PC-3 (cell line): Measurements from ENCODE around the gene ATXN7L1. TPM values are rescaled to one million over a fixed set of nuclear protein-coding genes. Genes with fewer than 3 reads are reported as not detected.

Experiments
- ATAC-seq: fragments of 200-7000 bp; cut with Tn5 transposase; 2 replicates; pipeline ENCODE4 v1.9.1; 2020; ENCODE audit warnings: mild to moderate bottlenecking, moderate library complexity
- BruUV-seq: library from RNA; stranded (reverse); fragments of 400-500 nt; replicated peaks from 2 replicates; lab custom pipeline; 2021; lab: Mats Ljungman, UMichigan
- CTCF ChIA-PET: fragments of 300-600 bp; sonication (Branson Sonifier 250); formaldehyde crosslinking; loops from one replicate; lab custom pipeline; 2022; ENCODE audit warnings: antibody characterized with exemption; lab: Charles Lee
- POLR2A ChIA-PET: fragments of 300-600 bp; sonication (Branson Sonifier 250); formaldehyde crosslinking; loops from one replicate; lab custom pipeline; 2022; ENCODE audit warnings: antibody characterized with exemption; ENCODE audit not compliant: unreplicated experiment; lab: Charles Lee
- DNase-seq: peaks from one replicate; pipeline ENCODE4 v3.0.0-alpha.2; 2015
- H2AFZ ChIP-seq: fragments of 300-600 bp; sonication (generic); 2 replicates; pipeline ENCODE4 v1.6.0; 2016; ENCODE audit warnings: antibody characterized with exemption, low read length
- H3F3A ChIP-seq: fragments of 300-600 bp; sonication (generic); one replicate; pipeline ENCODE4 v1.6.0; 2017; ENCODE audit warnings: antibody characterized with exemption, low read length, control low read depth, mild to moderate bottlenecking; ENCODE audit not compliant: unreplicated experiment
- H3K27ac ChIP-seq: fragments of 300-600 bp; sonication (generic); 2 replicates; pipeline ENCODE4 v1.5.1; 2016; ENCODE audit warnings: mild to moderate bottlenecking, low read length
- H3K27me3 ChIP-seq: fragments of 300-600 bp; sonication (generic); 2 replicates; pipeline ENCODE4 v1.6.1; 2016; ENCODE audit warnings: low read length, mixed read lengths
- H3K36me3 ChIP-seq: fragments of 300-600 bp; sonication (generic); 2 replicates; pipeline ENCODE4 v1.6.1; 2016; ENCODE audit warnings: low read depth, mixed run types, low read length, mixed read lengths
- H3K4me1 ChIP-seq: fragments of 300-600 bp; sonication (generic); 2 replicates; pipeline ENCODE4 v1.5.1; 2016; ENCODE audit warnings: low read length; ENCODE audit not compliant: insufficient read depth
- H3K4me2 ChIP-seq: fragments of 300-600 bp; sonication (generic); 2 replicates; pipeline ENCODE4 v1.6.0; 2016; ENCODE audit warnings: low read length
- H3K4me3 ChIP-seq: fragments of 300-600 bp; sonication (generic); 2 replicates; pipeline ENCODE4 v1.5.1; 2016; ENCODE audit warnings: mild to moderate bottlenecking, low read length, mixed read lengths
- H3K79me2 ChIP-seq: fragments of 300-600 bp; sonication (generic); 2 replicates; pipeline ENCODE4 v1.6.1; 2017; ENCODE audit warnings: low read length, mixed read lengths
- H3K9ac ChIP-seq: fragments of 300-600 bp; sonication (generic); 2 replicates; pipeline ENCODE4 v1.6.0; 2016; ENCODE audit warnings: mild to moderate bottlenecking, low read length
- H3K9me2 ChIP-seq: fragments of 300-600 bp; sonication (generic); replicated peaks from 2 replicates; pipeline ENCODE4 v1.6.1; 2016; ENCODE audit warnings: mixed run types, low read length, mixed read lengths
- H3K9me3 ChIP-seq: fragments of 300-600 bp; sonication (generic); 2 replicates; pipeline ENCODE4 v1.6.1; 2016; ENCODE audit warnings: low read length, mixed read lengths
- H4K20me1 ChIP-seq: fragments of 300-600 bp; sonication (generic); 2 replicates; pipeline ENCODE4 v1.6.1; 2016; ENCODE audit warnings: low read length, mixed read lengths
- EZH2 ChIP-seq: fragments of 300-600 bp; sonication (generic); IDR thresholded peaks from one replicate; pipeline ENCODE4 v1.6.1; 2017; ENCODE audit warnings: antibody characterized with exemption, mild to moderate bottlenecking, low read length; ENCODE audit not compliant: unreplicated experiment
- EZH2phosphoT487 ChIP-seq: fragments of 300-600 bp; sonication (generic); IDR thresholded peaks from 2 replicates; pipeline ENCODE4 v1.6.1; 2018; ENCODE audit warnings: mild to moderate bottlenecking, antibody characterized with exemption, low read length, borderline replicate concordance
- intact Hi-C: fragments of 100-400 bp; cut with micrococcal nuclease; formaldehyde crosslinking; loops from 2 replicates; pipeline ENCODE4 v1.9.0; 2023
- total RNA-seq: library from RNA; depleted of rRNA; stranded (reverse); fragments of >200 nt; gene quantifications from 2 replicates; pipeline ENCODE4 v1.2.3, GENCODE V29; 2014
- TF ChIP-seq, protein P1 (sequence below): fragments of 300-600 bp; sonication (generic); conservative IDR thresholded peaks from 2 replicates; pipeline ENCODE4 v1.5.1; 2017; ENCODE audit warnings: antibody characterized with exemption, low read depth, mild to moderate bottlenecking, low read length

Gene ATXN7L1
- total RNA-seq, 1 experiment from 2014 or later: 16.0 TPM

DNA sequence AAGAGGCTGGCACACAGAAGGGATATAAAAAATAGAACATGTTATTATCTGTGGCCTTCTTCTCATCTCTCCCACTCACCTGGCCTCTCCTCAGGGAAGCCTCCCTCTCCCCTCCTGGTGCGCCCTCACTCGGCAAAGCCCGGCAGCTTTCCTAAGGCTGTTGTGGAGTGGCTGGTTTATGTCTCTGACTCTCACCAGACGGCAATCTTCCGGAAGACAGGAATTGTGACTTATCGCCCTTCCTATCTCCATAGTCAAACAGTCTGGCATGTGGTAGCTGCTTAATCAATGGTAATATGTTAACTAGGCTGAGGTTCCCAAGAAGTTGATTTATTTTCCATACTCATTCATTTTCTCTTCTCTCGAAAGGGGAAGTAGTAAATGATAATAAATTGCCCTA is 78.7 kb downstream of the ATXN7L1 start:
- peaks cover 28% of the 10 kb centered on the region for H3K4me1 ChIP-seq
- no peak for ATAC-seq
- intact Hi-C loops: no loop called here
- H3F3A ChIP-seq: no peaks in the 10 kb centered on the region
- no peaks in the 10 kb centered on the region for H3K79me2 ChIP-seq
- BruUV-seq: no TSS peak
- H3K27ac ChIP-seq: no peak overlapping the region
- TF ChIP-seq EZH2: no peak
- TF ChIP-seq EZH2phosphoT487: no peak
- TF ChIP-seq, protein P1, sequence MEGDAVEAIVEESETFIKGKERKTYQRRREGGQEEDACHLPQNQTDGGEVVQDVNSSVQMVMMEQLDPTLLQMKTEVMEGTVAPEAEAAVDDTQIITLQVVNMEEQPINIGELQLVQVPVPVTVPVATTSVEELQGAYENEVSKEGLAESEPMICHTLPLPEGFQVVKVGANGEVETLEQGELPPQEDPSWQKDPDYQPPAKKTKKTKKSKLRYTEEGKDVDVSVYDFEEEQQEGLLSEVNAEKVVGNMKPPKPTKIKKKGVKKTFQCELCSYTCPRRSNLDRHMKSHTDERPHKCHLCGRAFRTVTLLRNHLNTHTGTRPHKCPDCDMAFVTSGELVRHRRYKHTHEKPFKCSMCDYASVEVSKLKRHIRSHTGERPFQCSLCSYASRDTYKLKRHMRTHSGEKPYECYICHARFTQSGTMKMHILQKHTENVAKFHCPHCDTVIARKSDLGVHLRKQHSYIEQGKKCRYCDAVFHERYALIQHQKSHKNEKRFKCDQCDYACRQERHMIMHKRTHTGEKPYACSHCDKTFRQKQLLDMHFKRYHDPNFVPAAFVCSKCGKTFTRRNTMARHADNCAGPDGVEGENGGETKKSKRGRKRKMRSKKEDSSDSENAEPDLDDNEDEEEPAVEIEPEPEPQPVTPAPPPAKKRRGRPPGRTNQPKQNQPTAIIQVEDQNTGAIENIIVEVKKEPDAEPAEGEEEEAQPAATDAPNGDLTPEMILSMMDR: no peak
- POLR2A ChIA-PET: no interaction called here
- no peaks in the 10 kb centered on the region for H3K36me3 ChIP-seq
- CTCF ChIA-PET: no interaction called here
- no peak for DNase-seq
- H3K4me3 ChIP-seq: no peak overlapping the region
- H3K9me3 ChIP-seq: no peaks in the 10 kb centered on the region
- H3K27me3 ChIP-seq: no peaks in the 10 kb centered on the region
- H4K20me1 ChIP-seq: no peaks in the 10 kb centered on the region
- H3K4me2 ChIP-seq: no peak overlapping the region
- H2AFZ ChIP-seq: no peak overlapping the region
- no peak overlapping the region for H3K9ac ChIP-seq
- H3K9me2 ChIP-seq: no peaks in the 10 kb centered on the region

DNA sequence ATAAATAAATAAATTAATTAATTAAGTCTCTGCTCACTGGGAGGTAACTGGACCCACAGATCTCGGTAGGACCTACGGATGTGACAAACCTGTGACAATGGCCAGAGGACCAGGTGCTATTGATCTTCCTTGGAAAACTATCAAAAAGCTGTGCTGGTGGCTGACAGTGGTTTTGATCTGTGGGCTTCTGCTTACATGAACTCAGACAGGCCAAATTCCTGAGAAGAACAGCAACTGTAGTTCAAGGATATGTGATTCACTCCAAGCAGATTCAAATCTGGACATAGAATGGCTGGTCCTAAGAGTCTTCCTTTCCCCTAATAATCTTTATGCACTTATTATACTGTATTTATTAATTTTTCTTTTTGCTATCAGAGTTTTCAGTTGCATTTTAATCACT is 80.0 kb downstream of the ATXN7L1 start:
- no peak for DNase-seq
- no peak for ATAC-seq
- Histone ChIP-seq H3K4me1 (peaks cover 38% of the 10 kb centered on the region), H3K27me3 (no peaks in the 10 kb centered on the region), H4K20me1 (no peaks in the 10 kb centered on the region), H3K4me3 (no peak overlapping the region), H3K27ac (no peak overlapping the region), H2AFZ (no peak overlapping the region), H3K9me2 (no peaks in the 10 kb centered on the region), H3K79me2 (no peaks in the 10 kb centered on the region), H3K4me2 (no peak overlapping the region), H3F3A (no peaks in the 10 kb centered on the region), H3K36me3 (no peaks in the 10 kb centered on the region), H3K9ac (no peak overlapping the region), H3K9me3 (no peaks in the 10 kb centered on the region)
- intact Hi-C loops: no loop called here
- ChIA-PET CTCF (no interaction called here), POLR2A (no interaction called here)
- TF ChIP-seq EZH2phosphoT487 (no peak), EZH2 (no peak)
- TF ChIP-seq, protein P1: no peak
- no TSS peak for BruUV-seq

DNA sequence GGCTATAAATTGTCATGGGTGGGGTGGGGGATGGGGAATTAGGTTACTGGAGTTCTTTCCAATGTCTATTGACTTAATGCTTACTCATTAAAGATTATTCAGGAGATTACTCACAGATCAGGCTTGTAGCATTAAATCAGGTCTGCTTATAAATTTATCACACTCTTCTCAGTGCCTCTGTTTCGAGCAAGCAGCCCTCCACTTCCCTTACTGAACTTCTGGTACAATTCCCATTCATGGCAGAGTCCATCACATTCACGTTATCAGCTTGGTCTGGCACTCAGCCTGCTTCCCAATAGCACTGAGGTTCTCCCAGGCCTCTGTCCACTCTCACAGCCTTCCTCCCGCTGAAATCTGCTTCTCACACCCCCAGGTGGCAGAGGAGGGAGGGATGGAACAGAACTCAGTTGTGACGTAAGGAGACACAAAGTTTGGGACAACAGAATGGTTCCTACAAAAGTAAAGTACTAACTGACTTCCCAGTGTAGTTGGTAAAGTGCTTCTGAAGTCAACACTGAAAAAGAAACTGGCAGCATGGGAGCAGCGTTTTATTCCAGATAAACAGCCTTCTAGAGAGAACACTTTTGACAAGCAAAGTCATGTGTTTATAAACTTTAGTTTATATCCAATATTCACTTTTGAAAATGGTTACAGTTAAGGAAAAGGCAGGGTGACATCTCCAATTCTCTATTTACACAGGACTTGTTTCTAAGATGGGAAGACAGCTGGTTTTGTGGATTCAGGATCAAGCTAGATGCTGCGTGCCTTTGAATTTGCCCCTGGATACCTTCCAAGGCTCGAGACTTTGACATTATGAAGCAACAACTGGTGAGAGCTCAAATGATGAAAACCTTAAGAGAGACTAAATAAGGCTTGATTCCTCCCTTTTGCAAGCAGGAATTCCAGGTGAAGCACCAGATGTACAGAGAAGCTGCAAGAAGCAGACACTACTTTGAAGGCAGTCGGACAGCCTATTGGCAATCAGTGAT is 81.4 kb downstream of the ATXN7L1 start:
- ATAC-seq (peak; percentile 92), DNase-seq (peak; percentile 96)
- TF ChIP-seq EZH2phosphoT487: no peak
- TF ChIP-seq, protein P1: no peak
- TF ChIP-seq EZH2: no peak
- Histone ChIP-seq H3F3A (no peaks in the 10 kb centered on the region), H3K4me2 (peak overlapping the region; percentile 70), H3K4me3 (peak overlapping the region; percentile 46), H3K4me1 (peaks cover 46% of the 10 kb centered on the region), H3K36me3 (no peaks in the 10 kb centered on the region), H4K20me1 (no peaks in the 10 kb centered on the region), H3K9me3 (no peaks in the 10 kb centered on the region), H3K9ac (peak overlapping the region; percentile 61), H3K27ac (peak overlapping the region; percentile 87), H2AFZ (no peak overlapping the region), H3K27me3 (no peaks in the 10 kb centered on the region), H3K79me2 (no peaks in the 10 kb centered on the region), H3K9me2 (no peaks in the 10 kb centered on the region)
- BruUV-seq: TSS peak; percentile 73
- intact Hi-C loops: loop anchor here (1.0 to 2.0 kb wide), 3 partner anchors 18 to 81 kb away; partner anchors contain the start of gene ATXN7L1
- POLR2A ChIA-PET: no interaction called here
- CTCF ChIA-PET: interaction anchor here (0.6 kb wide), 1 partner anchor 102 kb away, joined by 6 read pairs; no protein-coding TSS in a partner anchor
